Lower lobe of right lung (tissue), 2 donors: ENCODE measurements around the gene TEX36. TPM values are rescaled to one million over a fixed set of nuclear protein-coding genes. Genes with fewer than 3 reads are reported as not detected.
"Not testable (repeated sequence)": the region's sequence is repeated elsewhere in the genome, so short reads cannot be mapped to it uniquely, and the experiment has no call there.

Experiments used
- ATAC-seq, 2 donors: fragments of 200-7000 bp; cut with Tn5 transposase; one replicate each; pipeline ENCODE4 v1.9.1; 2020 to 2022; ENCODE audit warnings: mild to moderate bottlenecking in 2 of 2, moderate library complexity in 2 of 2
- DNase-seq: peaks from one replicate; pipeline ENCODE4 v3.0.0-alpha.2; 2020
- H3K27ac ChIP-seq: fragments of 200-600 bp; one replicate; pipeline ENCODE4 v1.8.0; 2022
- H3K27me3 ChIP-seq: fragments of 200-600 bp; one replicate; pipeline ENCODE4 v1.8.0; 2022; ENCODE audit warnings: low read depth
- H3K36me3 ChIP-seq: fragments of 200-600 bp; one replicate; pipeline ENCODE4 v1.8.0; 2022; ENCODE audit warnings: mild to moderate bottlenecking
- H3K4me1 ChIP-seq: fragments of 200-600 bp; one replicate; pipeline ENCODE4 v1.8.0; 2022
- H3K4me3 ChIP-seq: fragments of 200-600 bp; one replicate; pipeline ENCODE4 v1.8.0; 2022; ENCODE audit warnings: mild to moderate bottlenecking
- H3K9me3 ChIP-seq: fragments of 200-600 bp; one replicate; pipeline ENCODE4 v1.8.0; 2022
- intact Hi-C: fragments of 100-400 bp; cut with DNase I; formaldehyde crosslinking; loops from one replicate; pipeline ENCODE4 v1.11.0; 2022
- total RNA-seq: library from RNA; stranded (reverse); fragmentation: NEBNext Ultra II Directional; extraction: Animal tissue kit (Norgen Biotek cat#: 25700); gene quantifications from one replicate; pipeline ENCODE4 v1.2.1, GENCODE V29; 2021
- TF ChIP-seq, protein P1 (sequence below): fragments of 200-600 bp; IDR thresholded peaks from one replicate; pipeline ENCODE4 v1.8.0; 2022; ENCODE audit warnings: antibody characterized with exemption, mild to moderate bottlenecking
- donor health status: DM: no; HTN: yes; CAD: no; lungs with severe emphysema.

TEX36 gene
- total RNA-seq, 1 donor from 2014 or later, result not detected

DNA sequence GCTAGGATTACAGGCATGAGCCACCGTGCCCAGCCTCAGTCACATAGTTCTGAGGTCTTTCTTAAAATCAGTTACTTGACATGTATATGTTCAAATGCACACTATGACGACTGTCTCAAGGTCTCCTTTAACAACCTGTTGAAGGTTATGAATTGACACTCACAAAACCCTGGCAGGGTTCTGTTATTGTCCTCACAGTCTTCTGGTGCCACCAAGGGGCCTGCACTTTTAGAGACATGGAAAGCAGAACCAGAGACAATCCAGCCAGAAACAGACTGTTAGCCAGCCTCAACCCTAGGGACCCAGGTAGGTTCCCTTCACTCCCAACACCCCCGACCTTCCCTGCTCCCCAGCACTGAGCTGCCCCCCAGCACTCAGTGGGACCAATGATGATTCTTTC, 26.4 kb downstream of the TEX36 start:
- intact Hi-C loops, result no loop called here
- DNase-seq (no peak), ATAC-seq (no peak)
- TF ChIP-seq, protein P1, sequence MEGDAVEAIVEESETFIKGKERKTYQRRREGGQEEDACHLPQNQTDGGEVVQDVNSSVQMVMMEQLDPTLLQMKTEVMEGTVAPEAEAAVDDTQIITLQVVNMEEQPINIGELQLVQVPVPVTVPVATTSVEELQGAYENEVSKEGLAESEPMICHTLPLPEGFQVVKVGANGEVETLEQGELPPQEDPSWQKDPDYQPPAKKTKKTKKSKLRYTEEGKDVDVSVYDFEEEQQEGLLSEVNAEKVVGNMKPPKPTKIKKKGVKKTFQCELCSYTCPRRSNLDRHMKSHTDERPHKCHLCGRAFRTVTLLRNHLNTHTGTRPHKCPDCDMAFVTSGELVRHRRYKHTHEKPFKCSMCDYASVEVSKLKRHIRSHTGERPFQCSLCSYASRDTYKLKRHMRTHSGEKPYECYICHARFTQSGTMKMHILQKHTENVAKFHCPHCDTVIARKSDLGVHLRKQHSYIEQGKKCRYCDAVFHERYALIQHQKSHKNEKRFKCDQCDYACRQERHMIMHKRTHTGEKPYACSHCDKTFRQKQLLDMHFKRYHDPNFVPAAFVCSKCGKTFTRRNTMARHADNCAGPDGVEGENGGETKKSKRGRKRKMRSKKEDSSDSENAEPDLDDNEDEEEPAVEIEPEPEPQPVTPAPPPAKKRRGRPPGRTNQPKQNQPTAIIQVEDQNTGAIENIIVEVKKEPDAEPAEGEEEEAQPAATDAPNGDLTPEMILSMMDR, result no peak
- H3K4me1 ChIP-seq, result no peaks in the 10 kb centered on the region
- H3K4me3 ChIP-seq, result no peak overlapping the region
- H3K9me3 ChIP-seq, result no peaks in the 10 kb centered on the region
- H3K27ac ChIP-seq, result no peak overlapping the region
- no peaks in the 10 kb centered on the region for H3K27me3 ChIP-seq
- H3K36me3 ChIP-seq, result no peaks in the 10 kb centered on the region

DNA sequence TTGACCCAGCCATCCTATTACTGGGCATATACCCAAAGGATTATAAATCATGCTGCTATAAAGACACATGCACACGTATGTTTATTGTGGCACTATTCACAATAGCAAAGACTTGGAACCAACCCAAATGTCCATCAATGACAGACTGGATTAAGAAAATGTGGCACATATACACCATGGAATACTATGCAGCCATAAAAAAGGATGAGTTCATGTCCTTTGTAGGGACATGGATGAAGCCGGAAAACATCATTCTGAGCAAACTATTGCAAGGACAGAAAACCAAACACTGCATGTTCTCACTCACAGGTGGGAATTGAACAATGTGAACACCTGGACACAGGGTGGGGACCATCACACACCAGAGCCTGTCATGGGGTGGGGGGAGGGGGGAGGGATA, 29.9 kb downstream of the TEX36 start:
- H3K4me3 ChIP-seq, H3K4me1 ChIP-seq, H3K36me3 ChIP-seq, ATAC-seq, H3K27ac ChIP-seq, H3K9me3 ChIP-seq, H3K27me3 ChIP-seq, DNase-seq, intact Hi-C loops: not testable (repeated sequence)

DNA sequence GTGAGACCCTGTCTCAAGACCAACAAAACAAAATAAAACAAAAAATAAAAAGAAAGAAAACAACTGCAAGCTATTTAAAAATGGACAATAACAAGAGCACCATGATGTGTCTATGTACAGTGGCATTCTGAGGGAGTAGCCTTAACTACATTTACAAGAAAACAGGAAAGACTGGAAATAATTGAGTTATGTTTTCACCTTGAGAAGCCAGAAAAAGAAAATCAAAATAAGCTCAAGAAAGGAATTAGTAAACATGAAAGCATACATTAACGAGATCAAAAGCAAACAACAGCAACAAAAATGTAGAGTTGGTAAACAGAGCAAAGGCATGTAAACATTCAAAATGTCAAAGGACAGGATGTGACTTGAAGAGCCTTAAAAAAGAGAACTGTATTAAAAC, 36.7 kb downstream of the TEX36 start:
- no peak for DNase-seq
- no peaks in the 10 kb centered on the region for H3K27me3 ChIP-seq
- TF ChIP-seq, protein P1, result no peak

DNA sequence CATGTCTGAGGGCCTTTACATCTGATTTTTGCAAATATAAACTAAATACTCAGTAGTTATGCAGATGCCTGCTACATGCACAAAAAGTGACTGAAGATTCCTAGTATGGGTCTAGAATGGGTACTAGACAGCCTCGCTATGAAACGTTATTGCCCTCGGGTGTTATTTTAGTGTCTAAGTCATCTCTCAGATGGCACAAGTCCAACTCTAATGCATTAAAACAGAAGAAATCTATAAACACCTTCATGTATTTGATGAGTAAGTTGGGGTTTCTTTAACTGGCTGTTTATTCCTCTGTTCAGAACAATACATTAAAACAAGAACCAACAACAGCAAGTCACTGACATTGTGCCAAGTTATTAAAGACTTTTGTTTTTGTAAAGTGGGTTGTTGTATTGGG, 41.6 kb downstream of the TEX36 start:
- H3K4me1 ChIP-seq, result no peaks in the 10 kb centered on the region
- no peak overlapping the region for H3K4me3 ChIP-seq
- H3K27me3 ChIP-seq, result no peaks in the 10 kb centered on the region
- no peak for ATAC-seq
- TF ChIP-seq, protein P1, result no peak
- H3K36me3 ChIP-seq, result no peaks in the 10 kb centered on the region
- intact Hi-C loops, result no loop called here
- no peak overlapping the region for H3K27ac ChIP-seq
- H3K9me3 ChIP-seq, result no peaks in the 10 kb centered on the region
- no peak for DNase-seq

More for the DNA sequence above, 36.7 kb downstream of the TEX36 start:
- ATAC-seq, result no peak
- no peaks in the 10 kb centered on the region for H3K36me3 ChIP-seq
- H3K4me3 ChIP-seq, result no peak overlapping the region
- no peaks in the 10 kb centered on the region for H3K4me1 ChIP-seq
- H3K27ac ChIP-seq, result no peak overlapping the region
- H3K9me3 ChIP-seq, result peaks cover 3% of the 10 kb centered on the region
- intact Hi-C loops, result no loop called here

DNA sequence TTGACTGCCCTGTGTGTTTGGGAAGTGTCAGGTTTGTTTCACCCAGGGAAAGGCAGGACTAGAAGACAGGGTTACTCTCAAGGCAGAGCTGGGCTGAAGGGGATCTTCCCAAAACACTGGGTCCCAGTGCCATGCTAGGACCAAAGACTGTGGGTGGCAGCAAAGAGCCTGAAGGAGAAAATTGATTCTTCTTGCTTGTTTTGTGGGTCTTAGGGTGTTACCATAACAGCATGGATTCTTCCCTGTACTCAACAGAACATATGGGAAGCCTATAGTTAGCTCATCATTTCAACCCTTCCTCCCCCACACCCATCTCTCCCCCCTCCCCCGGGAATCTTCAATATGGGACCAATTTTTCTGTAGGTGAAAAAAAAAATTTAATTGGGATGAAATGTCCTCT, 42.3 kb downstream of the TEX36 start:
- TF ChIP-seq, protein P1, result no peak
- intact Hi-C loops, result no loop called here
- Histone ChIP-seq H3K36me3 (no peaks in the 10 kb centered on the region), H3K27me3 (no peaks in the 10 kb centered on the region), H3K9me3 (no peaks in the 10 kb centered on the region), H3K4me3 (no peak overlapping the region), H3K27ac (no peak overlapping the region), H3K4me1 (no peaks in the 10 kb centered on the region)
- no peak for ATAC-seq
- no peak for DNase-seq

DNA sequence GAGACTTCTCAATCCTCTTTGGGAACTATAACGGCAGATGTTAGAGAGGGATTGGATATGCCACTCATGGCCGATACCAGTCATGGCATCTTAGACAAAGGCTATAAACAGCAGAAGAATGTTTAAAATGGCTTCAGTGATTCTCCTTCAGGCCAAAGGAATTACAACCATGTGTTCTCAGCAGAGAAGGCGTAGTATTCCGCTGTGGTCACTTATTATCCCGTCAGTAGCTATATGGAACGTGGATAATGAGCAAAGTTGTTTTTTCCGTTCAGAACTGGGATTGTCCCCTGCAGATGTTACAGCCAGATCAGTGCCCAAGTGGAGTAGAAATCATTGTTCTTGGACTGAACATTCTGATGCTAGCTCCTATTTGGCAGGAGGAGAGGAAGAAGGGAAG, 43.1 kb downstream of the TEX36 start:
- intact Hi-C loops, result no loop called here
- no peaks in the 10 kb centered on the region for H3K36me3 ChIP-seq
- DNase-seq (no peak), ATAC-seq (no peak)
- no peaks in the 10 kb centered on the region for H3K4me1 ChIP-seq
- no peak overlapping the region for H3K27ac ChIP-seq
- no peaks in the 10 kb centered on the region for H3K9me3 ChIP-seq
- H3K4me3 ChIP-seq, result no peak overlapping the region
- H3K27me3 ChIP-seq, result no peaks in the 10 kb centered on the region
- TF ChIP-seq, protein P1, result no peak
